Activated CD4-positive, alpha-beta T cell treated with anti-CD3 and anti-CD28 coated beads, Interleukin-10, Interleukin-2, amounts not matched to agents 100 ng/mL and 50 ng/mL, durations not matched to agents 16 hours and 8 hours (primary cell): ENCODE measurements around the gene ATP6V0A1.
"Not testable (repeated sequence)": the region's sequence is repeated elsewhere in the genome, so short reads cannot be mapped to it uniquely, and the experiment has no call there.

Source experiments
- DNase-seq: peaks from one replicate; pipeline ENCODE4 v3.0.0-alpha.2; 2020

ATP6V0A1 gene

GRCh38 chr17:42477824-42478223 is 19.1 kb downstream of the ATP6V0A1 start:
- DNase-seq: not testable (repeated sequence)

GRCh38 chr17:42484304-42484703 is 25.6 kb downstream of the ATP6V0A1 start:
- DNase-seq: peak; percentile 92

GRCh38 chr17:42485680-42486079 is 27.0 kb downstream of the ATP6V0A1 start:
- DNase-seq: no peak

GRCh38 chr17:42488032-42488431 is 29.4 kb downstream of the ATP6V0A1 start:
- DNase-seq: no peak

DNA sequence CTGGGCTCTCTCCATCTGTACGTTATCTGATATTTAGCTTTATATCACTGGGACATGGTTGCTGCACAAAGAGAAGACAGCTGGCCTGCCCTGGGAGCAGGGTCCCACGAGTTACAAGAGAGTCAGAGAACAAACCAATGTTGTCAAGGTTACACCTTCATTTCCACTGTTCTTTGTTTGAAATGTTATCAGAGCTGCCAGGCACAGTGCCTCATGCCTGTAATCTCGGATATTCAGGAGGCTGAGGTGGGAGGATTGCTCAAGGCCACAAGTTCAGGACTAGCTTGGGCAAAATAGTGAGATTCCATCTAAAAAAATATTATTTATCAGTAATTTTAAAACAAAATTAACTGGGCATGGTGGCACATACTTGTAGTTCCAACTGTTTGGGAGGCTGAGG is 34.6 kb downstream of the ATP6V0A1 start:
- no peak for DNase-seq

GRCh38 chr17:42494673-42495072 is 36.0 kb downstream of the ATP6V0A1 start:
- DNase-seq: no peak

GRCh38 chr17:42498828-42499227 is 40.1 kb downstream of the ATP6V0A1 start:
- DNase-seq: no peak

GRCh38 chr17:42502091-42502490 is 43.4 kb downstream of the ATP6V0A1 start:
- DNase-seq: no peak

DNA sequence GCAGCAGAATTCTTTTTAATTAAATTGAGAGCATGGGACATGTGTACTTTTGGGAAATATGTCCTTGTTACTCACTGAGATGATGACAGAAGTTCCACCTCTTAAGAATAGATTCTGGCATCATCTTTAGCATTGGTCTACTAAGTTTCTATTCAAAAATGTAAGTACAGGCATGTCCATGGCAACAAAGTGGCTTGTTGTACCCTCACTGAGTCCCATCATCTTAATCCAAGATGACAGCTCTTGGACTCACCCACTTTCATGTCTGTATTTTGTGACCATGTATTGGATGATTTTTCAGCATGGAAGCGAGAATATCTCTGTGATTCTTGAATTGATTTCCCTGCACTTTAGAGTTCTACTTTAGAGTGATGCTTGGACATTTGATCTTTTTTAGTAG is 44.2 kb downstream of the ATP6V0A1 start:
- no peak for DNase-seq

DNA sequence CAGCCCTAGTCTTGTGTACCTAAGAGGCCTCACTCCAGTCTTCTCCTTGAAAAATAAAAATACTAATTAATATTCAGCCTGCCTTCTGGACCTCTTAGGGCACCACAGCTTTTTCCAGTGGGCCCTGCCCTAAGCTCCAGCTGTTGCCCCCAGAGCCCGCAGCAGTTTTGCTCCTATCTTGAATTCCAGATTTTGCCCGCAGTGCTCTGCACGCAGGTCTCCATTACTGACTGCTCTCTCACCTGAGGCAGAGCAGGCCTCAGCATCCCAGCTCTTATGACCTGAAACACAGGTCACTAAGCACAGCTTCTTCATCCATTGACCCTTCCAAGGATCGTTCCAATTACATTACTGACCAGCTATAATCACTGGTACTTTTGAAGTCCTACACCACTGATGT is 49.0 kb downstream of the ATP6V0A1 start:
- DNase-seq: no peak

DNA sequence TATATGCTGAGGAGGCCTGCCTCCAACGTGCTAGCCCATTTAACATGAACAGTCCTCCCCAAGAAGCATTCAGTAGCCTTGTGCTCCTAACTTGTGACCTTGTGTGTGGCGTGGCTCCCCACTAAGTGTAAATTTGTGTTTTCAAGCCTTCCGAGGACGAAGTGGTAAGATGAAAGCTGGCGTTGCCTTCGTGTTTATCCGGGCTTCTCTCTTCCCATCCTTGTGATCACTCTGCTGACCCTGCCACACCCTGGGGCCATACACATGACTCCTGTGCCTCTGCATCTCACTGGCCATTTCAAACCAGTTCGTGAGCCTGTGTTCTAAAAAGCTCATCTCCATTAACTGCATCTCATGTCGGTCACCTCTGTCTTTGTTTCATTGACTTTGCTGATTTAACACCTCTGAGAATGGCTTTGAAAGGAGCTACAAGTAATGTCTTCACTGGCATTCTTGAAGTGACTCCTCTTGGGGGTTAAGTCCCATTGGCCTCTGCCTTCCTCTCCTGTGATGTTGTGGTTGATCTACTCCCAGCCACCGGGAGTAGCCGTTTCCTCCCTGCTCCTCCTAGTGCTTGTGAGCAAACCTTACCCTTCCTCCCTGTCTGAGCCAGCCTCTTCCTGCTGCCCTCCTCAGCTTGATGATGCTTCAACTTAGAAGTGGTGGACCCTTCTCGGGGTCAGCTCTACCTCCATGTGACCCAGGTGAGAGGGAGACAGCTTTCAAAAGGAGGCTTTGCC is 49.9 kb downstream of the ATP6V0A1 start:
- no peak for DNase-seq

DNA sequence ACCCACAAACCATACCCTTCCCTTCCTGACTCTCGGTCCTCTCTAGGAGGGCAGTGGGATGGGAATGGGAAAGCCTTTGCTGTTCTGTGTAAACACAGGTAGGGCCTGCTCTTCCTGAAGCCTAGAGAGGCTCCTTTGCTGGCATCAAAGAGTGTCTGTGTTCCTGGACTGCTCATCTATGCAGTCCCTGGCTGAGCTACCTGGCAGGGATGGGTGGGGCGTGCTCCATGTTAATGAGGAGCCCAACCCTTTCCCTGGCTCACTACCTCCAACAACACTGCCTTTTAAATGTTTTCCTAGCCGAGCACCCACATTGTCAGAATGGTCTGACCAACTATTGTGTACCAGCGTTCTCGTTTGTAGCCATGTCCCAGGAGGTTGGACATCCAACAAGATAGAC is 50.7 kb downstream of the ATP6V0A1 start:
- DNase-seq: no peak

GRCh38 chr17:42509841-42510240 is 51.2 kb downstream of the ATP6V0A1 start:
- no peak for DNase-seq

GRCh38 chr17:42512246-42512645 is 53.6 kb downstream of the ATP6V0A1 start:
- DNase-seq: no peak

- no peak for DNase-seq
Measured at GRCh38 chr17:42512733-42513251, 54.1 kb downstream of the ATP6V0A1 start.

DNA sequence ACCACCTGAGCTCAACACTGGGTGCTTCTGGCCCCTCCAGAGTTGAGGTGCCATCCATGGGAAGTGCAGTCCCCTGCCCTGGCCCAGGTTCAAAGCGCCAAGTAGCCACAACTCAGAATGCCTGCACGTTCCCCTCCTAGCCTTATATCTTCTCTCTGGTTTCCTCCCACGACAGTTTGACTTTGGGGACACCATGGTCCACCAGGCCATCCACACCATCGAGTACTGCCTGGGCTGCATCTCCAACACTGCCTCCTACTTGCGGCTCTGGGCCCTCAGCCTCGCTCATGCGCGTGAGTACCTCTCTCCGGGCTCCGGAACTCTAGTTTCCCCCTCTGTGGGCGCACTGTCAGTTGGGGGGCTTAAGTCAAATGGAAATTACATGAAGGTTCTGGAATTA is 55.0 kb downstream of the ATP6V0A1 start:
- no peak for DNase-seq

DNA sequence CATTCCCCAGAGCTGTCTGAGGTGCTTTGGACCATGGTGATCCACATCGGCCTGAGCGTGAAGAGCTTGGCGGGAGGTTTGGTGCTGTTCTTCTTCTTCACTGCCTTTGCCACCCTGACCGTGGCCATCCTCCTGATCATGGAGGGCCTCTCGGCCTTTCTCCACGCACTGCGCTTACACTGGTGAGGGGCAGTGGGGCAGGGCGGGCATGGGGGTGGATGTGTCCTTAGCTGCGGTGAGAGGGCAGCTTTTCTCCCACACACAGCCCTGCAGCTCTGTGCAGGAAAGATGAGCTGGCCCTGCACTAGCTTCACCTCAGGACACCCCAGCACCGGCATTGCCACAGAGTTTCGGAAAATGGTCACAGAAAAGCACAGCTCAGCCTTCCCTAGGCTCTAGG is 55.6 kb downstream of the ATP6V0A1 start:
- DNase-seq: no peak

GRCh38 chr17:42514867-42515266 is 56.2 kb downstream of the ATP6V0A1 start:
- DNase-seq: no peak

- DNase-seq: peak; percentile 78
Measured at GRCh38 chr17:42517516-42517915, 58.8 kb downstream of the ATP6V0A1 start.

- no peak for DNase-seq
Measured at GRCh38 chr17:42518046-42518754, 59.5 kb downstream of the ATP6V0A1 start.

DNA sequence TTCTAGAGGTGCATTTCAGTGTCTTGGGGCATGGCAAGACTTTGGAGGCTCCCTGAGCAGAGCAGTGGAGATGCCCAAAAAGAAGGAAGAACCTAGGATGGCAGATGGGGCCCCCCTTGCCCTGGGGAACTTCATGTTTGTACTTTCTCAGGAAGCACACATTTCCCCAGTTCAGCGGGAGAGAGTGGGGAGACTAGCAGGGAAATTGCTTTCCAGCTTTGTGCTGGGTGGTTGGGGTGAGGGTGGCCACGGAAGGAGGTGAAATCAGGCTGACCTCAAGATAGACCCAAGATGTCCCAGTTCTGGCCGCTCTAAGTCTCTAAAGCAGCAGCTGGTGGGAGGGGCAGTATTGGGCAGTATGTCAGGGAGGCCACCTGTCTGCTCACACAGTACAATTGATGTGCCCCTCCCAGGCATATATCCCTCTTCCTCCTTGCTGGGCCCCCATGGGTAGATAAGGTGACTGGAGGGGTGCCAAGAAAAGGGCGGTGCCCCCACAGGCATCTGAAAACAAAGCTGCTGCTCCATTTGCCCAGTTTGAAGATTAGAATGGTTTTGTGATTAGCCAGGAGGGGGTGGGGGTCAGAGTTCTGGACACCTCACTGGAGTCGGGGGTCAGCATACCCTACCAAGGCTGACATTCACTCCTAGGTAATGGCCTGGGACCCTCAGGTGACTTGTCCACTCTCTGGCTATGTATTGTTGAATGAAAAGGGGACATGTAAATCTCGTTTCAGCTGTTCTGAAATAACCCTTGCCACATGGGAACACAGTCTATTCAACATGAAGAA is 60.3 kb downstream of the ATP6V0A1 start:
- no peak for DNase-seq

- DNase-seq: no peak
Measured at GRCh38 chr17:42519546-42520491, 61.1 kb downstream of the ATP6V0A1 start.
